ENCODE measurements around the gene KNOP1. TPM values are rescaled to one million over a fixed set of nuclear protein-coding genes. Genes with fewer than 3 reads are reported as not detected.
A peak's percentile ranks its signal among the peaks of the same experiment; 100 is the strongest.

The KNOP1 gene
- total RNA-seq, 1 experiment from 2014 or later = 93.9 TPM

DNA sequence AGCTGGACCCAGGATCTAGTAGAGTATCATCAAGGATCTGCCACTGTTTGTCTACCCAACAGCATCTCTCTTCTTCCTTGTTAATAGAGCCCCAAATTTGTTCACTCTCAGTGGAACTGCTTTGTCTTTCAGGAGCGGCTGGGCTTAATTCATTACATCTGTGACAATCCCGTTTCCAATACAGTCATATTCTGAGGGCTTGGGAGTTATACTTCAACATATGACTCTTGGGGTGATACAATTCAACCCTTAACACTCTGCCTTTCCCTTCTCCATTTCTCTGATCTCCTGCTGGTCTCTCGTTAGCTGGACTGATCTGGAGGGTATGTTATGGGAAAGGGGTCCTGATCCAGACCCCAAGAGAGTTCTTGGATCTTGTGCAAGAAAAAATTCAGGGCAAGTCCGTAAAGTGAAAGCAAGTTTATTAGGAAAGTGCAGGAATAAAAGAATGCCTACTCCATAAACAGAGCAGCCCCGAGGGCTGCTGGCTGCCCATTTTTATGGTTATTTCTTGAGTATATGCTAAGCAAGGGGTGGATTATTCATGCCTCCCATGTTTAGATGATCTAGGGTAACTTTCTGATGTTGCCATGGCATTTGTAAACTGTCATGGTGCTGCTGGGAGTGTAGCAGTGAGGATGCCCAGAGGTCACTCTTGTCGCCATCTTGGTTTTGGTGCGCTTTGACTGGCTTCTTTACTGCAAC is 42.5 kb upstream of the KNOP1 start:
- no peak overlapping the region for H4K91ac ChIP-seq (ENCODE audit: insufficient read length, low read depth, low read length)
- H3T11ph ChIP-seq (ENCODE audit: low read length) = no peak overlapping the region
- no peaks in the 10 kb centered on the region for H3K4me1 ChIP-seq (ENCODE audit: insufficient read depth, low read length)
- Mint-ChIP-seq H3K4me1 (peaks cover 5 to 11% of the 10 kb centered on the region in 2 experiments; a peak in 3 of 4 replicates), H3K27ac (0 out of 7 replicates have a peak overlapping the region, but pooled peaks of 1 of the 3 experiments have one; percentile 53), H3K9me3 (no peaks in the 10 kb centered on the region), H3K36me3 (ENCODE audit: insufficient read depth in 1 of 3, low read depth in 3 of 3) (no peaks in the 10 kb centered on the region), H3K27me3 (ENCODE audit: low read depth) (no peaks in the 10 kb centered on the region), H3K4me3 (no peak overlapping the region)
- H2AFZ ChIP-seq (ENCODE audit: low read length) = no peak overlapping the region
- no CpG with 5 or more reads among the region's 7 CpGs for WGBS (ENCODE audit: extremely low coverage, insufficient read length, low lambda C conversion rate)
- no peak overlapping the region for H2AK5ac ChIP-seq (ENCODE audit: insufficient read length, low read length)
- H2BK5ac ChIP-seq (ENCODE audit: insufficient read length, low read length) = no peak overlapping the region
- H2BK15ac ChIP-seq (ENCODE audit: low read depth, low read length) = no peak overlapping the region
- no peak overlapping the region for H2BK20ac ChIP-seq (ENCODE audit: low read depth, low read length, poor library complexity, severe bottlenecking)
- H3K18ac ChIP-seq (ENCODE audit: insufficient read length, low read depth, low read length) = no peak overlapping the region
- H3K79me1 ChIP-seq (ENCODE audit: insufficient read depth, low read depth, low read length, poor library complexity, severe bottlenecking) = no peaks in the 10 kb centered on the region
- no peaks in the 10 kb centered on the region for H3K79me2 ChIP-seq (ENCODE audit: insufficient read depth, low read length)
- DNase-seq = no peak
- no peak overlapping the region for H4K5ac ChIP-seq (ENCODE audit: insufficient read length, low read depth, low read length)
- TF ChIP-seq, protein P1, sequence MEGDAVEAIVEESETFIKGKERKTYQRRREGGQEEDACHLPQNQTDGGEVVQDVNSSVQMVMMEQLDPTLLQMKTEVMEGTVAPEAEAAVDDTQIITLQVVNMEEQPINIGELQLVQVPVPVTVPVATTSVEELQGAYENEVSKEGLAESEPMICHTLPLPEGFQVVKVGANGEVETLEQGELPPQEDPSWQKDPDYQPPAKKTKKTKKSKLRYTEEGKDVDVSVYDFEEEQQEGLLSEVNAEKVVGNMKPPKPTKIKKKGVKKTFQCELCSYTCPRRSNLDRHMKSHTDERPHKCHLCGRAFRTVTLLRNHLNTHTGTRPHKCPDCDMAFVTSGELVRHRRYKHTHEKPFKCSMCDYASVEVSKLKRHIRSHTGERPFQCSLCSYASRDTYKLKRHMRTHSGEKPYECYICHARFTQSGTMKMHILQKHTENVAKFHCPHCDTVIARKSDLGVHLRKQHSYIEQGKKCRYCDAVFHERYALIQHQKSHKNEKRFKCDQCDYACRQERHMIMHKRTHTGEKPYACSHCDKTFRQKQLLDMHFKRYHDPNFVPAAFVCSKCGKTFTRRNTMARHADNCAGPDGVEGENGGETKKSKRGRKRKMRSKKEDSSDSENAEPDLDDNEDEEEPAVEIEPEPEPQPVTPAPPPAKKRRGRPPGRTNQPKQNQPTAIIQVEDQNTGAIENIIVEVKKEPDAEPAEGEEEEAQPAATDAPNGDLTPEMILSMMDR (conservative IDR thresholded peaks at IDR 0.05) = no peak
- H3K4ac ChIP-seq (ENCODE audit: low read depth, low read length) = no peak overlapping the region
- no peak overlapping the region for H2BK12ac ChIP-seq (ENCODE audit: insufficient read length, low read depth, low read length)
- H4K8ac ChIP-seq (replicated peaks; ENCODE audit: insufficient read length, low read depth, low read length) = no peak overlapping the region
- no peak overlapping the region for H3K23ac ChIP-seq (ENCODE audit: insufficient read length, low read depth, low read length)
- no peak overlapping the region for H3K27ac ChIP-seq (ENCODE audit: insufficient read length, low read depth, low read length)
- H3K14ac ChIP-seq (ENCODE audit: insufficient read depth, low read length) = no peak overlapping the region
- no peaks in the 10 kb centered on the region for H3K23me2 ChIP-seq (ENCODE audit: insufficient read length, low read depth, low read length, poor library complexity, severe bottlenecking)
- H3K56ac ChIP-seq (ENCODE audit: insufficient read length, low read depth, low read length) = no peak overlapping the region
- H4K20me1 ChIP-seq (ENCODE audit: control insufficient read depth, insufficient read depth, insufficient read length) = no peaks in the 10 kb centered on the region
- no peak overlapping the region for H3K9ac ChIP-seq (ENCODE audit: extremely low read depth, insufficient read length, low read length)
- no peaks in the 10 kb centered on the region for H3K9me3 ChIP-seq (ENCODE audit: control insufficient read depth, low read depth, low read length)
- H3K4me2 ChIP-seq (ENCODE audit: insufficient read depth, insufficient read length, low read length) = no peak overlapping the region
- H3K27me3 ChIP-seq (ENCODE audit: insufficient read depth, low read length) = no peaks in the 10 kb centered on the region
- no peak overlapping the region for H2BK120ac ChIP-seq (ENCODE audit: low read depth, low read length, poor library complexity, severe bottlenecking)
